AG09319 (cell line): ENCODE results near the gene EIF3I.

Source experiments
- DNase-seq: peaks from one replicate; pipeline ENCODE4 v3.0.0-alpha.2; 2010; ENCODE audit warnings: low read depth; ENCODE audit errors: extremely low read depth
- CTCF ChIP-seq: IDR thresholded peaks from 2 replicates; pipeline ENCODE4 v1.5.1; 2011; ENCODE audit warnings: low read depth, mild to moderate bottlenecking, inconsistent platforms, low read length, moderate library complexity

Gene EIF3I

GRCh38 chr1:32273391-32274208, 51.4 kb downstream of the EIF3I start:
- no peak for TF ChIP-seq CTCF
- DNase-seq, result no peak

- DNase-seq, result no peak
Observed at GRCh38 chr1:32274646-32275340, 52.6 kb downstream of the EIF3I start.

GRCh38 chr1:32275424-32275823, 53.2 kb downstream of the EIF3I start:
- no peak for TF ChIP-seq CTCF
- DNase-seq, result no peak

More at GRCh38 chr1:32274646-32275340, 52.6 kb downstream of the EIF3I start:
- no peak for TF ChIP-seq CTCF

GRCh38 chr1:32276032-32276782, 54.0 kb downstream of the EIF3I start:
- TF ChIP-seq CTCF, result no peak
- DNase-seq, result no peak
